GM19463 (cell line): Measurements from ENCODE around the gene NDFIP2.

ENCODE experiments used
- ATAC-seq: cut with Tn5 transposase; IDR thresholded peaks from one replicate; pipeline ENCODE4 v1.9.1; 2021; ENCODE audit warnings: mild to moderate bottlenecking, moderate library complexity; ENCODE audit not compliant: unreplicated experiment

Gene NDFIP2

GRCh38 chr13:79492918-79493594, 12.1 kb downstream of the NDFIP2 start:
- no peak for ATAC-seq

GRCh38 chr13:79496188-79496587, 15.2 kb downstream of the NDFIP2 start:
- peak; percentile 58 for ATAC-seq

- ATAC-seq, result no peak
These were observed 16.1 kb downstream of the NDFIP2 start for GRCh38 chr13:79497064-79497463.

GRCh38 chr13:79497852-79498251, 16.9 kb downstream of the NDFIP2 start:
- no peak for ATAC-seq

GRCh38 chr13:79500829-79501228, 19.9 kb downstream of the NDFIP2 start:
- no peak for ATAC-seq

GRCh38 chr13:79501538-79502232, 20.7 kb downstream of the NDFIP2 start:
- ATAC-seq, result no peak

- no peak for ATAC-seq
These were observed 22.0 kb downstream of the NDFIP2 start for GRCh38 chr13:79502859-79503468.

GRCh38 chr13:79503473-79504017, 22.6 kb downstream of the NDFIP2 start:
- no peak for ATAC-seq

- no peak for ATAC-seq
These were observed 27.4 kb downstream of the NDFIP2 start for GRCh38 chr13:79508224-79508961.

- ATAC-seq, result no peak
These were observed 30.7 kb downstream of the NDFIP2 start for GRCh38 chr13:79511611-79512010.

- no peak for ATAC-seq
These were observed 32.0 kb downstream of the NDFIP2 start for GRCh38 chr13:79512950-79513349.

GRCh38 chr13:79516595-79516994, 35.6 kb downstream of the NDFIP2 start:
- no peak for ATAC-seq

GRCh38 chr13:79519255-79519654, 38.3 kb downstream of the NDFIP2 start:
- no peak for ATAC-seq

- ATAC-seq, result peak; percentile 96
These were observed 41.6 kb downstream of the NDFIP2 start for GRCh38 chr13:79522583-79522982.

- ATAC-seq, result no peak
These were observed 44.3 kb downstream of the NDFIP2 start for GRCh38 chr13:79525064-79525857.

GRCh38 chr13:79527698-79528097, 46.7 kb downstream of the NDFIP2 start:
- ATAC-seq, result no peak

GRCh38 chr13:79528356-79528755, 47.4 kb downstream of the NDFIP2 start:
- ATAC-seq, result no peak

GRCh38 chr13:79528759-79529191, 47.8 kb downstream of the NDFIP2 start:
- ATAC-seq, result no peak

GRCh38 chr13:79529817-79530216, 48.9 kb downstream of the NDFIP2 start:
- ATAC-seq, result no peak

- no peak for ATAC-seq
These were observed 49.3 kb downstream of the NDFIP2 start for GRCh38 chr13:79530270-79530669.
